Activated CD4-positive, alpha-beta T cell treated with anti-CD3 and anti-CD28 coated beads for 1 hour (primary cell): Measurements from ENCODE around the gene NOS1AP.
"Not testable (repeated sequence)": the region's sequence is repeated elsewhere in the genome, so short reads cannot be mapped to it uniquely, and the experiment has no call there.

ENCODE experiments used
- DNase-seq: peaks from one replicate; pipeline ENCODE4 v3.0.0-alpha.2; 2020

The NOS1AP gene

DNA sequence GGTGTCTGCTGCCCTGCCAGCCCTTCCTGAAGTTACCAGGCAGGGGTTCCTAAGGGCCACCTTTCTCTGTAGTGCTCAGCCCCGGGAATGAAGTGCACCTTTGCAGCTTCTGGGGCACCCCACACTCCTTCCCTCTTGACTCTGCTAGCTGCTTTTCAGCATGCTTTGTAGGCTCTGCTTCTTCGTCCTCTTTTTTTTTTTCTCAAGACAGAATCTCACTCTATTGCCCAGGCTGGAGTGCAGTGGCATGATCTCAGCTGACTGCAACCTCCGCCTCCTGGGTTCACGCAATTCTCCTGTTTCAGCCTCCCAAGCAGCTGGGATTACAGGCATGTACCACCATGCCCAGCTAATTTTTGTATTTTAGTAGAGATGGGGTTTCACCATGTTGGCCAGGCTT is 282.4 kb downstream of the NOS1AP start:
- DNase-seq, result not testable (repeated sequence)

- no peak for DNase-seq
Measured at GRCh38 chr1:162353078-162353477, 283.6 kb downstream of the NOS1AP start.

DNA sequence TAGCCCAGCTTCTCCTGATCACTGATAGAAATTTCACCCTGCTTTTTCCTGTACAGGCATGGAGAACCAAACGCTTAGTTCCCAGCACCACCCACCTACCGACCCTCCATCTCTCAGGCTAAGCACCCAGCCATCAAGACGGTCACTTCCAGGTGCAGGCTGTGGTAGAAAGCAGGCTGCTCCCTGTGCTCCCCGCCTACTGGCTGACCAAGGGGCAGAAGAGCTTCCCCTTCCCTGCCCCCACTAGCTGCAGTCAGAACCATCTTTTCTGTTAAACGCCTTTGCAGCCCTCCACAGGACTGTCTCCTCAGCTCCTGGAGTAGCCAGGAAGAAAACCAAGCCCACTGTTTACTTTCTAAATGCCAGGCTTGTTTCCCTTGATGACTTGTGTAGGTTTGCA is 284.2 kb downstream of the NOS1AP start:
- DNase-seq, result no peak

- DNase-seq, result no peak
Measured at GRCh38 chr1:162357681-162358266, 288.3 kb downstream of the NOS1AP start.

DNA sequence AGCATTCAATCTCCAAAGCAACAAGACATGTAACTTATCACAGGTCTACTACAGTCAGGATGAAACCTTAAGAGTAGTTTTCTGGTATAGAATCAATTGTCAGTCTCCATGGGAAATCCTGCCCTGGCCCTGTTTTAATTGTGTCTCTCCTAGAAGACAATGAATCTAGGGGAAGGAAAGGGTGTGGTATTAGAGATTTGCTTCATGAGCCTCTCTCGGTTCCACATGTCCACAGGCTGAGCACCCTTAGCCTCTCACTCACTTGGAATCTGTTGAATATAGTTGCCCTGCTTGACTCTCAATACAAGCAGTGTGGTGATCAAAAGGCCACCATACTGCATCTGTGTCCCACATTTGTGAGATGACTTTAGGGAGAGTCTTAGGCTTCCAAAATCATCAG is 289.4 kb downstream of the NOS1AP start:
- DNase-seq, result no peak

GRCh38 chr1:162359523-162360236 is 290.2 kb downstream of the NOS1AP start:
- no peak for DNase-seq

DNA sequence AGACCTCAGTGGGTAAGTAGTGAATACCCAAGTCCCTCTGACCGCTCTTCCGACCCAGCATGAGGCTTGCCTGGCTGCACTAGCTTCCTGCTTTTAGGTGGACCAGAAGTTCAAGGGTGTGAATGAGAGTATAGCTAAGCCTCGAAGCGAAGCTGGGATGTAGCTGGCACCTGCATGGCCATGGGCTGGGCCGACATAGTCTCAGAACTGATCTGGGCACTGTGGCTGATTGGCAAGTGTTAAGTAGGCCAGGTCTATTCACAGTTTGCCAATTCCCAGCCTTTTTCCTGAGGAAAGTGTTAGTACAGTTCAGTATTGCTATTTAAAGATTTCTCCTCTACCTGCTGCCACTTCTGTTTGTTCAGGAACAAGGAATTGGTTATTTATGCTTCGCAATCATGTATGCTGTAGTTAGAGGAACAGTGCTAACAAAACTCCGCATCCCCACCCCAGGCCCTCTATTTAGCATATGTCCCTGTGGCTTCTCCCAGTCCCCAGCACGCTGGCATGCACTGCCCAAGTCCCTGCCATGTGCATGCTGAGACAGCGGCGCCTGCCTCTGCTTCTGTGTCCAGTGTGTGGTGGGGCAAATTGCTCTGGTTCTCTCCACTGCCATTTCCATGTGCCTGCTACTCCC is 290.9 kb downstream of the NOS1AP start:
- DNase-seq, result no peak

DNA sequence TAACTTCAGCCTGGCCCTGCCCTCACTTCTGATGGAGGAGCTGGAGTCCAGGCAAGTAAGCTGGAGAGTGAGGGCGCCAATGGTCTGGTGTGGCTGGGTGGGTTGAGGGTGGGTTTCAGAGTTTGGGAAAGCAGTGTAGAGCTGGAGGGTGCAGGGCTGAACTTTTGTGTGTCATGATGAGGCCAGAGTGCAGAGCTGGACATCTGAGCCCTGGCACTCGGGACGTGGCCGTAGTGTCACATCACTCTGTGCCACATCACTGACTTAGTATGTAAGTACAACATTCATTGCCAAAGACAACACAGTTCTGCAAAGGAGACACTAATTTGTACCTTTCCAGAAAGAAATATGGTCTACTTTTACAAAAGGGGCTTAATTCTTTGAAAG is 291.4 kb downstream of the NOS1AP start:
- no peak for DNase-seq

- DNase-seq, result no peak
Measured at GRCh38 chr1:162361349-162361748, 291.9 kb downstream of the NOS1AP start.

DNA sequence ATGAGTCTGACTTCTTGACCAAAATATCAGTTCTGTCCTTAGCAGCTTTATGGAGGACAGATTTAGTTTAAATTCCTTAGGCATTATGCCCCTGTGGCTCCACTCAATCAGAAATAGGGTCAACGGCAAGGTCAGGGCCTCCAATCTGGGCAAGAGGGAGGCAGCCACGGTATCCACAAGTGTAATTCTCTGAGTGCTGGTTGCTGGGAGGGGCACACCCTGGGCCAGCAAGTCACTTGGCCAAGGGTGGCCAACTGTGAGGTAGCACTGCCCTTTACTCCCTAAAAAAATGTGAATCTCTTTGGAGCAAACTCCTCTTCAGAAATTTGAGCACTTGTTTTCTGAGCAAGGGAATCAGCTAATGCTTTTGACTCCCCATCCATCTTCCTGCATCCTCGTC is 294.3 kb downstream of the NOS1AP start:
- no peak for DNase-seq

DNA sequence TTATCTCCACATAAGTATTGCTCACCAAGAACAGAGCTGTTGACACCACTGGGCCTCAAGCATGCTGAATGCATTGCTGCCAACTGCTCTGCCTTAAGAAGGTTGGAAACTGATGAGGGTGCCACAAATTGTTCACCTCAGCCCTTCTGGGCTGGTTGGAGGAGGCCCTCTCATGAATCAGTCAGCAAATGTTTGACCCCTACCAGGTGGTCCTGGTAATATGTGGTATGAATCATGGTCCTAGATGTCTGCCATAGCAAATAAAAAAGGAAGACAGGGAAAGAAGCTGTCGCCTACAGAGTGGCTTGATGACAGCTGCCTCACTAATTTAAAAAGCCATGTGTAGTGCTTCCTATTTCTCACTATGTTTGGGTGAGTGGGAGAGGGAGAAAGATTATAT is 295.0 kb downstream of the NOS1AP start:
- no peak for DNase-seq

GRCh38 chr1:162365284-162366020 is 296.0 kb downstream of the NOS1AP start:
- no peak for DNase-seq

- no peak for DNase-seq
Measured at GRCh38 chr1:162366149-162366548, 296.7 kb downstream of the NOS1AP start.

- no peak for DNase-seq
Measured at GRCh38 chr1:162366671-162367070, 297.2 kb downstream of the NOS1AP start.

DNA sequence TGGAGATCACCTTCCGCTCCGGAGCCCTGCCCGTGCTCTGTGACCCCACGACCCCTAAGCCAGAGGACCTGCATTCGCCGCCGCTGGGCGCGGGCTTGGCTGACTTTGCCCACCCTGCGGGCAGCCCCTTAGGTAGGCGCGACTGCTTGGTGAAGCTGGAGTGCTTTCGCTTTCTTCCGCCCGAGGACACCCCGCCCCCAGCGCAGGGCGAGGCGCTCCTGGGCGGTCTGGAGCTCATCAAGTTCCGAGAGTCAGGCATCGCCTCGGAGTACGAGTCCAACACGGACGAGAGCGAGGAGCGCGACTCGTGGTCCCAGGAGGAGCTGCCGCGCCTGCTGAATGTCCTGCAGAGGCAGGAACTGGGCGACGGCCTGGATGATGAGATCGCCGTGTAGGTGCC is 297.6 kb downstream of the NOS1AP start:
- DNase-seq, result no peak

GRCh38 chr1:162367772-162368171 is 298.3 kb downstream of the NOS1AP start:
- DNase-seq, result no peak

DNA sequence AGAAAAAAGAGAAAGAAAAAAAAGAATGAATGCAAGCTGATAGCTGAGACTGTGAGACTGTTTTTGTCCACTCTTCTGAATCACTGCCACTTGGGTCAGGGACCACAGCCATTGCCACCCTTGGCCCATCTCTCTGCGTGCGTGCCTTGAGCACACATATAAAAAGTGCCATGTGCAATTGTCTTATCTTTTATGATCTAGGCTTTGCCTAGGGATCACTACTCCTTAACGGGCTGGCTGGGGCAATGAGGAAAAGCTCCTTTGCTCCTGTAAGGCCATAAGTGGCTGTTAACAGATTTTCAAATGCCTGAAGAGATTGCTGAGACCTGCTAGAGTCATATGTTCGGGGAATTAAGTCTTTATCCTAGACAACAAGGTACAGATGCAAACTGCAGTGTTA is 299.0 kb downstream of the NOS1AP start:
- DNase-seq, result no peak

DNA sequence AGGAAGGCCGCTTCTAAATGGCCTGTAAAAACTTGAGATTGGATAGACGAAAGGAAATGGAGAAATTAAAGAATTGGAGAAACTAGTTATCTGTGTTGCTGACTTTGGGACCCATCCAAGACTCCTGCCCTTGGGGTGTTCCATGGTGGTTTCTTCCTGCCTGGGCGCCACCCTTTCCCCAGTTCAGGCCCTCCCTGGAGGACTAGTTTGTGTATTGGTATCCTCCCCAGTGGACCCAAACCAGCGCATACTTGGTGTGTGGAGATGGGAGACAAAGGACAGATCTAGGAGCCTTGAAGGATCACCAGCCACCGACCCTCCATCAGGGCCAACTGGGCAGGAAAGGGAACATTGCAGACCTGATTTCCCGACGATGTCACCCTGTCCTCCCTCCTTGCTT is 300.1 kb downstream of the NOS1AP start:
- no peak for DNase-seq

- no peak for DNase-seq
Measured at GRCh38 chr1:162370161-162370560, 300.7 kb downstream of the NOS1AP start.

DNA sequence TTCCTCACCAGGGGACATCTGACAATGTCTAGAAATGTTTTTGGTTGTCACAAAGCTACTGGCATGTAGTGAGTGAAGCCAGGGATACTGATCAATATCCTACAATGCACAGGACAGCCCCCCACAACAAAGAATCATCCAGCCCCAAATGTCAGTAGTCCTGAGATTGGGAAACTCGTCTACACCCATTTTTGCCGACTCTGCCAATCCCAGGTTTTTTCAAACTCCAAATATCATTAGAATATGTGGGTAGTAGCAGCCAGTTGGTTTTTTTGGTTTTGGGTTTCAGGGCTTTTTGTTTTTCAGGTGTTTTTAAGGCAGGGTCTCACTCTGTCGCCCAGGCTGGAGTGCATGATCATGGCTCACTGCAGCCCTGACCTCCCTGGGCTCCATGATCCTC is 301.2 kb downstream of the NOS1AP start:
- no peak for DNase-seq

- no peak for DNase-seq
Measured at GRCh38 chr1:162371611-162372010, 302.1 kb downstream of the NOS1AP start.

GRCh38 chr1:162372159-162373071 is 302.9 kb downstream of the NOS1AP start:
- DNase-seq, result no peak

GRCh38 chr1:162373072-162373427 is 303.6 kb downstream of the NOS1AP start:
- no peak for DNase-seq
